K562 (cell line): Measurements from ENCODE around the gene MTHFR. TPM values are rescaled to one million over a fixed set of nuclear protein-coding genes. Genes with fewer than 3 reads are reported as not detected.

Source experiments
- ATAC-seq: fragments of 200-7000 bp; cut with Tn5 transposase; 3 replicates; pipeline ENCODE4 v1.9.1; 2020; ENCODE audit warnings: moderate library complexity
- BruUV-seq: library from RNA; stranded (reverse); fragments of 400-500 nt; replicated peaks from 2 replicates; lab custom pipeline; 2021; lab: Mats Ljungman, UMichigan
- CTCF ChIA-PET: fragments of 300-600 bp; formaldehyde crosslinking; extraction: SDS; loops from one replicate; lab custom pipeline; 2021; ENCODE audit warnings: low intra/inter-chr PET ratio; lab: Yijun Ruan, JAX
- POLR2A ChIA-PET: fragments of 300-600, 350-650 bp; sonication (Branson Sonifier 250); formaldehyde crosslinking; extraction: SDS; loops from one replicate; lab custom pipeline; 2021; ENCODE audit warnings: antibody characterized with exemption, inconsistent platforms; lab: Yijun Ruan, JAX
- DNase-seq, 4 experiments: peaks; one replicate each; pipeline versions ENCODE4 v3.0.0 to v3.0.0-alpha.2; 2011 to 2018; ENCODE audit warnings: low spot score in 3 of 4, mixed read lengths in 3 of 4; ENCODE audit errors: extremely low read depth in 1 of 4
- FAIRE-seq: peaks from 2 replicates; lab custom pipeline; 2011; peaks lifted over from hg19 to GRCh38; lab: Jason Lieb, UNC
- H2AFZ ChIP-seq: 2 replicates; pipeline ENCODE4 v1.6.0; 2011; ENCODE audit warnings: low read depth, low read length, control low read depth, inconsistent platforms
- H3K27ac ChIP-seq: fragments of 200-600 bp; 3 replicates; pipeline ENCODE4 v1.8.0; 2011; ENCODE audit warnings: low read depth, mild to moderate bottlenecking, control low read depth, inconsistent platforms, low read length, moderate library complexity, mixed read lengths; ENCODE audit errors: extremely low read depth
- H3K27me3 ChIP-seq, 2 experiments: fragments of 300-600 bp in 1 of 2; 2 replicates in 1 of 2; 3 replicates in 1 of 2; pipeline versions ENCODE4 v1.6.0 to v1.8.0; 2011; ENCODE audit warnings: inconsistent platforms in 2 of 2, low read length in 2 of 2, mild to moderate bottlenecking in 1 of 2, mixed read lengths in 1 of 2, moderate library complexity in 1 of 2; ENCODE audit not compliant: control insufficient read depth in 2 of 2, insufficient read depth in 2 of 2
- H3K36me3 ChIP-seq: fragments of 300-600 bp; 3 replicates; pipeline ENCODE4 v1.8.0; 2011; ENCODE audit warnings: mild to moderate bottlenecking, low read length, inconsistent platforms; ENCODE audit not compliant: control insufficient read depth, insufficient read depth
- H3K4me1 ChIP-seq, 2 experiments: fragments of 200-600 bp in 1 of 2; replicated peaks in 1 of 2; 2 replicates in 1 of 2; 3 replicates in 1 of 2; pipeline versions ENCODE4 v1.5.1 to v1.8.0; 2011; ENCODE audit warnings: inconsistent platforms in 2 of 2, low read length in 2 of 2, mild to moderate bottlenecking in 1 of 2, mixed read lengths in 1 of 2, moderate library complexity in 1 of 2; ENCODE audit not compliant: control insufficient read depth in 2 of 2, insufficient read depth in 2 of 2
- H3K4me2 ChIP-seq: 2 replicates; pipeline ENCODE4 v1.6.1; 2011; ENCODE audit warnings: low read length, control low read depth, inconsistent platforms, mixed read lengths; ENCODE audit not compliant: insufficient read depth
- H3K4me3 ChIP-seq: fragments of 200-600 bp; sonication (generic), shearing (Covaris generic); 2 replicates; pipeline ENCODE4 v1.5.1; 2016; ENCODE audit warnings: control low read depth, inconsistent platforms
- H3K79me2 ChIP-seq: fragments of 200-600 bp; 3 replicates; pipeline ENCODE4 v1.8.0; 2011; ENCODE audit warnings: low read length, inconsistent platforms; ENCODE audit not compliant: control insufficient read depth, insufficient read depth
- H3K9ac ChIP-seq, 2 experiments: 2 replicates each; pipeline versions ENCODE4 v1.6.0 to v1.6.1; 2011; ENCODE audit warnings: low read depth in 2 of 2, low read length in 2 of 2, control low read depth in 1 of 2, inconsistent platforms in 1 of 2, mild to moderate bottlenecking in 1 of 2, mixed read lengths in 1 of 2; ENCODE audit not compliant: insufficient read depth in 1 of 2
- H3K9me1 ChIP-seq: one replicate; pipeline ENCODE4 v1.6.0; 2011; ENCODE audit warnings: inconsistent platforms, mild to moderate bottlenecking, low read length, moderate library complexity; ENCODE audit not compliant: control insufficient read depth, insufficient read depth
- H3K9me3 ChIP-seq: replicated peaks from 2 replicates; pipeline ENCODE4 v1.5.1; 2011; ENCODE audit warnings: low read depth, low read length, inconsistent platforms; ENCODE audit not compliant: control insufficient read depth, insufficient read depth
- H4K20me1 ChIP-seq: replicated peaks from 2 replicates; pipeline ENCODE4 v1.6.1; 2011; ENCODE audit warnings: low read length, inconsistent platforms, mixed read lengths; ENCODE audit not compliant: control insufficient read depth, insufficient read depth
- CBFA2T3 ChIP-seq: fragments of 450-650 bp; IDR thresholded peaks from 2 replicates; pipeline ENCODE4 v1.6.1; 2017
- EP400 ChIP-seq: fragments of 450-650 bp; IDR thresholded peaks from 2 replicates; pipeline ENCODE4 v1.6.1; 2017; ENCODE audit warnings: antibody characterized with exemption, mild to moderate bottlenecking, moderate library complexity
- FOSL1 ChIP-seq: fragments of 200-800 bp; sonication (Bioruptor generic); conservative IDR thresholded peaks from 2 replicates; pipeline ENCODE4 v1.6.1; 2016; ENCODE audit warnings: missing genetic modification characterization, missing compliant biosample characterization
- POLR2G ChIP-seq: fragments of 200-400 bp; formaldehyde crosslinking; IDR thresholded peaks from 2 replicates; pipeline ENCODE4 v1.6.1; 2017; ENCODE audit warnings: low read depth, mild to moderate bottlenecking, antibody characterized with exemption, low read length, moderate library complexity
- PTBP1 ChIP-seq: fragments of 200-400 bp; formaldehyde crosslinking; IDR thresholded peaks from 2 replicates; pipeline ENCODE4 v1.6.1; 2017; ENCODE audit warnings: low read depth, low read length
- RBM39 ChIP-seq: fragments of 200-400 bp; formaldehyde crosslinking; optimal IDR thresholded peaks from 2 replicates; pipeline ENCODE3; 2018; ENCODE audit warnings: low read depth, low read length
- WGBS: fragments of 100-300 bp; shearing (Covaris generic); methylation state at CpG from one replicate; pipeline ENCODE4 v1.1.6; 2016; ENCODE audit warnings: low coverage, mixed read lengths; ENCODE audit not compliant: insufficient coverage; ENCODE audit errors: missing lambda C conversion rate; 5-methylcytosine and 5-hydroxymethylcytosine counted together
- in situ Hi-C: fragments of 300-500 bp; cut with MboI; formaldehyde crosslinking; loops from 4 replicates; pipeline ENCODE4 v1.15.0; 2018; ENCODE audit warnings: inconsistent platforms, mixed read lengths
- intact Hi-C: fragments of 100-400 bp; cut with micrococcal nuclease; formaldehyde crosslinking; loops from 2 replicates; pipeline ENCODE4 v1.14.2; 2022
- polyA plus RNA-seq, 8 experiments: library from polyadenylated mRNA; depleted of rRNA in 4 of 8; stranded (reverse) in 5 of 8; unstranded in 3 of 8; fragments of >200 nt; fragmentation: Nextera tagmentation in 2 of 8; fragmentation: Illumina TruSeq in 1 of 8; extraction: Ambion mirVana in 2 of 8; extraction: Trizol in 1 of 8; gene quantifications; 2 replicates each; pipeline versions ENCODE4 v1.2.1 to v1.2.3, GENCODE V29; 2011 to 2014; ENCODE audit warnings: inconsistent platforms in 1 of 8, missing spikeins in 1 of 8
- total RNA-seq, 7 experiments: library from RNA; depleted of rRNA in 6 of 7; stranded (reverse); fragments of >200 nt in 6 of 7; fragmentation: Illumina TruSeq in 2 of 7; extraction: Trizol in 2 of 7; gene quantifications; 2 replicates each; pipeline versions ENCODE4 v1.2.1 to v1.2.3, GENCODE V29; 2011 to 2021; ENCODE audit warnings: low replicate concordance in 1 of 7

MTHFR gene
- total and polyA plus RNA-seq, 9 of the 15 experiments (the other 6 are each of a cell fraction or from before 2014, with no cell fraction given), result 5.0 to 104 (median 62.6) TPM

DNA sequence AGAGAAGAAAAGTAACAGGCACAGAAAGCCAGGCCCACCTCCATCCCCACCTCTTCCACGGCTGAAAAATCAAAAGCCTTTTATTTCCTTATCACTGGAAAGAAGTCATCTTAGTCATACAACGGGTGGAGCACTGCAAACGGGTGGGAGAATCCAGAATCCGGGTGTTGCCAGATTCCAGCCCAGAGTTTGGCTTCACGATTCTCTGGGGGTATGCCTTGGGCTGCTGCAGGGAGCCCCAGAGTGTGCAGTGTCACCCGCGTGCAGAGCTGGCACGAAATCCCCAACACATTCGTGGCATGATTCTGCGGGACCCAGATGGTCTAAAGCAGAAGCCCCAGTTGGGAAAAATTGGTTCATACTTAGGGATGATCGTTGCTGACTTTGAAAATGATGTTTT lies 44.4 kb upstream of the MTHFR start:
- Histone ChIP-seq H3K4me3 (no peak overlapping the region), H3K4me2 (no peak overlapping the region), H3K27ac (no peak overlapping the region), H3K9me1 (no peaks in the 10 kb centered on the region), H3K9ac (peak overlapping the region in 1 of 2 experiments; percentile 50; a peak in 1 of 4 replicates), H4K20me1 (peaks cover 5% of the 10 kb centered on the region; the same call in 1 of the 2 replicates), H3K36me3 (peaks cover 19% of the 10 kb centered on the region; the same call in 1 of the 3 replicates), H2AFZ (no peak overlapping the region)
- 33% methylated on average over 11 of the region's 11 CpGs for WGBS
- intact Hi-C loops, result no loop called here
- POLR2A ChIA-PET, result interaction anchor here (0.5 to 8.8 kb wide), 4 partner anchors 21 to 59 kb away, joined by 3 to 96 read pairs (median 5); no protein-coding TSS in a partner anchor
- no TSS peak for BruUV-seq
- TF ChIP-seq FOSL1 (0 out of 2 replicates have a peak, but pooled peaks have one; percentile 18), PTBP1 (no peak), EP400 (no peak), POLR2G (0 out of 2 replicates have a peak, but pooled peaks have one; percentile 5), RBM39 (no peak), CBFA2T3 (peak; percentile 15; the same call in 1 of the 2 replicates)
- TF ChIP-seq, all 486 proteins: peak for 3
- no peaks in the 10 kb centered on the region for H3K9me3 ChIP-seq
- CTCF ChIA-PET, result interaction anchor here (0.6 kb wide), 1 partner anchor 394 kb away, joined by 3 read pairs; no protein-coding TSS in a partner anchor
- no peak for ATAC-seq
- DNase-seq, result no peak
- H3K79me2 ChIP-seq, result no peaks in the 10 kb centered on the region
- H3K27me3 ChIP-seq, result peaks cover 4 to 20% of the 10 kb centered on the region in 2 experiments; a peak in 3 of 5 replicates
- no peak for FAIRE-seq
- in situ Hi-C loops, result no loop called here
- peaks cover 11 to 15% of the 10 kb centered on the region in 2 experiments for H3K4me1 ChIP-seq
